SK-N-DZ (cell line): ENCODE results near the gene TM9SF3.

ENCODE experiments used
- DNase-seq: peaks from one replicate; pipeline ENCODE4 v3.0.0-alpha.2; 2015; ENCODE audit warnings: low spot score
- small RNA-seq, 2 experiments: library from RNA; depleted of rRNA; stranded (forward); fragments of <200 nt; gene quantifications; one replicate each; pipeline ENCODE3, GENCODE V24; 2014

TM9SF3 gene

DNA sequence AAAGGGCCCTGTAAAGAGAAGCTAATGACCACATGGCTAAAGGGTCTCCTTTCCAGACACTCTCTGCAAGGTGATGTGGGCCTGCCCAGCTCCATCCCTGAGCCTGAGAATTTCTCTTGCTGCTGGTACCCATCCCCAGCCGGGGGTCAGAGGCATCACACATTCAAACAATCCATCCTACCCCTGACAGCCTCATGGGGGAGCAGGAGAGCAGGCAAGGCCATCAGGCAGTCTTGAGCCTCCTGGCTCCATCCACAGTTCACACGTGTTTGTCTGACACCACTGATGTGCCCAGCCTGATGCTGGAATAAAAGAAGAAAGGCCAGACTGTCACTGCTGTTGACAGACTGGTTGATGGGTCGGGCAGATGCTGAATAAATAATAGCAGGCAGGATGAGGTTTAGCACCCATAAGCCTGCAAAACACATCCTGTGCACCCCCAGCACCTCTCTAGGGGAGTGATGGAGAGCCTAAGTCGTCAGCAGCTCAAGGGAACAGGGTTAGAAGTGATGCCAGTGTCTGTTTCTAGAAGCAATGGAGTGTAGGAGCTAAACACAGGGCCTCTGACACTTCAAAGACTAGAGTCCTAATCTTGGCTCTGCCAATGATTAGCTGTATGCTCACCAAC, 116.6 kb downstream of the TM9SF3 start:
- DNase-seq, result peak; percentile 73

DNA sequence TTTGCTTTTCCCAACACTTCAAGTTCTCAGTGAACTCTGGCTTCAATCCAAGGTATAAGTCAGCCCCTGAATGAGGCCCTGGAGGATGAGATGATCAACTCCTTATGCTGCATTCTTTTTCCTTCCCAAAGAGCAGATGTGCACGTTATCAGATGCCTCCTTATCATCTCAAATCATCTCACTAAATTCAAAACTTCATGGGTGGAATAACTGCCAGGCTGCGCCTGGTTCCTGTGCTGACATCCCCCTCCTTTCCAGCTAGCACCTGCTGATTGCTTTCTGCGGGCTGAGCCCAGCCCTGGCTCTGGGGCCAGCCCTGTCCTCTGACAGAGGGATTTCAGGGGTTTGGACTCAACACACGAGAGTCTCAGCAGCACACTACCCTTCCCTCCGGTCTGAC, 118.0 kb downstream of the TM9SF3 start:
- DNase-seq, result peak; percentile 67

Small RNA genes within 50 kb of the gene (small RNA-seq; reads per million reads assigned to genes)
- gene RNA5SP324, result 0 to 0.13 reads per million in 2 experiments
